Cortex of kidney (tissue), 1 donor: ENCODE measurements around the gene WWC1.

Source experiments
- DNase-seq: peaks from one replicate; lab custom pipeline; 2025; lab: John Stamatoyannopoulos, UW

Gene WWC1

GRCh38 chr5:168291342-168291963 is at the start of gene WWC1:
Gene WWC1, plus strand, starts transcription at chr5:168291645. Its CDS starts 508 bp downstream, at chr5:168292153.
- DNase-seq = no peak

- DNase-seq = no peak
Measured at GRCh38 chr5:168244838-168245559, 46.4 kb upstream of the WWC1 start.

- no peak for DNase-seq
Measured at GRCh38 chr5:168249923-168250322, 41.5 kb upstream of the WWC1 start.

- no peak for DNase-seq
Measured at GRCh38 chr5:168251259-168251658, 40.2 kb upstream of the WWC1 start.

GRCh38 chr5:168254013-168254693 is 37.3 kb upstream of the WWC1 start:
- DNase-seq = no peak

GRCh38 chr5:168260353-168261226 is 30.9 kb upstream of the WWC1 start:
- no peak for DNase-seq

- no peak for DNase-seq
Measured at GRCh38 chr5:168261227-168261571, 30.2 kb upstream of the WWC1 start.

GRCh38 chr5:168262042-168262743 is 29.3 kb upstream of the WWC1 start:
- no peak for DNase-seq

- no peak for DNase-seq
Measured at GRCh38 chr5:168263121-168263520, 28.3 kb upstream of the WWC1 start.

- DNase-seq = no peak
Measured at GRCh38 chr5:168266016-168266415, 25.4 kb upstream of the WWC1 start.

GRCh38 chr5:168268949-168269936 is 22.2 kb upstream of the WWC1 start:
- no peak for DNase-seq

GRCh38 chr5:168269937-168270330 is 21.5 kb upstream of the WWC1 start:
- no peak for DNase-seq

- DNase-seq = no peak
Measured at GRCh38 chr5:168270476-168270875, 21.0 kb upstream of the WWC1 start.

GRCh38 chr5:168273056-168273980 is 18.1 kb upstream of the WWC1 start:
- no peak for DNase-seq

- DNase-seq = no peak
Measured at GRCh38 chr5:168274406-168274805, 17.0 kb upstream of the WWC1 start.

- DNase-seq = no peak
Measured at GRCh38 chr5:168275940-168276339, 15.5 kb upstream of the WWC1 start.

GRCh38 chr5:168282120-168282519 is 9.3 kb upstream of the WWC1 start:
- no peak for DNase-seq

GRCh38 chr5:168284809-168285208 is 6.6 kb upstream of the WWC1 start:
- no peak for DNase-seq

GRCh38 chr5:168285696-168286095 is 5.7 kb upstream of the WWC1 start:
- no peak for DNase-seq
